ENCODE results near the gene TNRC6C. TPM values are rescaled to one million over a fixed set of nuclear protein-coding genes. Genes with fewer than 3 reads are reported as not detected.

TNRC6C gene
- total and polyA plus RNA-seq, 2 of the 13 experiments (the other 11 are each of a cell fraction or from before 2014, with no cell fraction given) = 0.66 to 4.9 TPM

GRCh38 chr17:78144736-78145641 is 186.5 kb downstream of the TNRC6C start (continued):
- no peak for TF ChIP-seq ZBTB8A (CRISPR knock-in tag; IDR thresholded peaks at IDR 0.05; ENCODE audit: borderline replicate concordance, low read depth)
- peak; percentile 76; the same call in 1 of the 2 replicates for TF ChIP-seq IRF9 (CRISPR knock-in tag; IDR thresholded peaks at IDR 0.05; ENCODE audit: borderline replicate concordance)
- TF ChIP-seq ZNF430 (CRISPR knock-in tag; IDR thresholded peaks at IDR 0.05) = peak; percentile 76; the same call in 1 of the 2 replicates
- TF ChIP-seq, protein P1, sequence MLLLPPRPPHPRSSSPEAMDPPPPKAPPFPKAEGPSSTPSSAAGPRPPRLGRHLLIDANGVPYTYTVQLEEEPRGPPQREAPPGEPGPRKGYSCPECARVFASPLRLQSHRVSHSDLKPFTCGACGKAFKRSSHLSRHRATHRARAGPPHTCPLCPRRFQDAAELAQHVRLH (CRISPR knock-in tag; IDR thresholded peaks at IDR 0.05; ENCODE audit: borderline replicate concordance, low read depth) = peak; percentile 68; the same call in 1 of the 2 replicates
- TF ChIP-seq, protein P2, sequence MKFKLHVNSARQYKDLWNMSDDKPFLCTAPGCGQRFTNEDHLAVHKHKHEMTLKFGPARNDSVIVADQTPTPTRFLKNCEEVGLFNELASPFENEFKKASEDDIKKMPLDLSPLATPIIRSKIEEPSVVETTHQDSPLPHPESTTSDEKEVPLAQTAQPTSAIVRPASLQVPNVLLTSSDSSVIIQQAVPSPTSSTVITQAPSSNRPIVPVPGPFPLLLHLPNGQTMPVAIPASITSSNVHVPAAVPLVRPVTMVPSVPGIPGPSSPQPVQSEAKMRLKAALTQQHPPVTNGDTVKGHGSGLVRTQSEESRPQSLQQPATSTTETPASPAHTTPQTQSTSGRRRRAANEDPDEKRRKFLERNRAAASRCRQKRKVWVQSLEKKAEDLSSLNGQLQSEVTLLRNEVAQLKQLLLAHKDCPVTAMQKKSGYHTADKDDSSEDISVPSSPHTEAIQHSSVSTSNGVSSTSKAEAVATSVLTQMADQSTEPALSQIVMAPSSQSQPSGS (CRISPR knock-in tag; IDR thresholded peaks at IDR 0.05) = no peak; the same call in 1 of the 2 replicates
- no peak for TF ChIP-seq JUND (CRISPR knock-in tag; IDR thresholded peaks at IDR 0.05)
- peak; percentile 66; the same call in 1 of the 2 replicates for TF ChIP-seq ZNF766 (CRISPR knock-in tag; IDR thresholded peaks at IDR 0.05; ENCODE audit: borderline replicate concordance)
- 0 out of 2 replicates have a peak, but pooled peaks have one; percentile 41 for TF ChIP-seq ZNF746 (CRISPR knock-in tag; IDR thresholded peaks at IDR 0.05)
- TF ChIP-seq ZFP36L1 (CRISPR knock-in tag; IDR thresholded peaks at IDR 0.05) = no peak
- TF ChIP-seq, protein P3, sequence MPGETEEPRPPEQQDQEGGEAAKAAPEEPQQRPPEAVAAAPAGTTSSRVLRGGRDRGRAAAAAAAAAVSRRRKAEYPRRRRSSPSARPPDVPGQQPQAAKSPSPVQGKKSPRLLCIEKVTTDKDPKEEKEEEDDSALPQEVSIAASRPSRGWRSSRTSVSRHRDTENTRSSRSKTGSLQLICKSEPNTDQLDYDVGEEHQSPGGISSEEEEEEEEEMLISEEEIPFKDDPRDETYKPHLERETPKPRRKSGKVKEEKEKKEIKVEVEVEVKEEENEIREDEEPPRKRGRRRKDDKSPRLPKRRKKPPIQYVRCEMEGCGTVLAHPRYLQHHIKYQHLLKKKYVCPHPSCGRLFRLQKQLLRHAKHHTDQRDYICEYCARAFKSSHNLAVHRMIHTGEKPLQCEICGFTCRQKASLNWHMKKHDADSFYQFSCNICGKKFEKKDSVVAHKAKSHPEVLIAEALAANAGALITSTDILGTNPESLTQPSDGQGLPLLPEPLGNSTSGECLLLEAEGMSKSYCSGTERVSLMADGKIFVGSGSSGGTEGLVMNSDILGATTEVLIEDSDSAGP (CRISPR knock-in tag; IDR thresholded peaks at IDR 0.05; ENCODE audit: borderline replicate concordance) = peak; percentile 85
- TF ChIP-seq ZNF20 (CRISPR knock-in tag; IDR thresholded peaks at IDR 0.05) = peak; percentile 84; the same call in 1 of the 2 replicates
- TF ChIP-seq NFAT5 (CRISPR knock-in tag; IDR thresholded peaks at IDR 0.05) = peak; percentile 66; the same call in 1 of the 2 replicates
- no peak for TF ChIP-seq PAWR (CRISPR knock-in tag; IDR thresholded peaks at IDR 0.05; ENCODE audit: borderline replicate concordance)
- peak; percentile 82; the same call in 1 of the 2 replicates for TF ChIP-seq SNAPC2 (CRISPR knock-in tag; IDR thresholded peaks at IDR 0.05)
- no peak for TF ChIP-seq ZNF362 (CRISPR knock-in tag; IDR thresholded peaks at IDR 0.05; ENCODE audit: borderline replicate concordance)
- TF ChIP-seq ZNF138 (CRISPR knock-in tag; IDR thresholded peaks at IDR 0.05; ENCODE audit: low read depth) = no peak
